ENCODE results near the gene RNPS1.

The RNPS1 gene

DNA sequence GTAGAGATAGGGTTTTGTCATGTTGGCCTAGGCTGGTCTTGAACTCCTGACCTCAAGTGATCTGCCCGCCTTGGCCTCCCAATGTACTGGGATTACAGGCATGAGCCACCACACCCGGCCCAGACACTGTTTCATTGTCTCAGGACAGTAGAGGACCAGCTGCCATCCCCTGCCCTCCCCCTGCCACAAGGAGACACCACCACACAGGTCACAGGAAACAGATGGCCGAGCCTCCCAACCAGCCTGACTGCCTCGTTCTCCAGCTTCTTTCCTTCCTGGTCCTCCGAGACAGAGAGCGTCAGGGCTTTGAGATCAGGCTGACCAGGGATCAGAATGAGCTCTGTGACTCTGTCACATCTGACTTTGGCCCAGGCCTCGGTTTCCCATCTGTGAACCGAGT, 20.8 kb upstream of the RNPS1 start:
- H3K4me3 ChIP-seq (ENCODE audit: low read depth, low read length): no peak overlapping the region
- DNase-seq: no peak
- no peaks in the 10 kb centered on the region for H3K9me3 ChIP-seq
- H3K27me3 ChIP-seq: no peaks in the 10 kb centered on the region
- H3K4me1 ChIP-seq: no peaks in the 10 kb centered on the region
- H3K36me3 ChIP-seq: peaks cover 71% of the 10 kb centered on the region
- TF ChIP-seq, protein P1, sequence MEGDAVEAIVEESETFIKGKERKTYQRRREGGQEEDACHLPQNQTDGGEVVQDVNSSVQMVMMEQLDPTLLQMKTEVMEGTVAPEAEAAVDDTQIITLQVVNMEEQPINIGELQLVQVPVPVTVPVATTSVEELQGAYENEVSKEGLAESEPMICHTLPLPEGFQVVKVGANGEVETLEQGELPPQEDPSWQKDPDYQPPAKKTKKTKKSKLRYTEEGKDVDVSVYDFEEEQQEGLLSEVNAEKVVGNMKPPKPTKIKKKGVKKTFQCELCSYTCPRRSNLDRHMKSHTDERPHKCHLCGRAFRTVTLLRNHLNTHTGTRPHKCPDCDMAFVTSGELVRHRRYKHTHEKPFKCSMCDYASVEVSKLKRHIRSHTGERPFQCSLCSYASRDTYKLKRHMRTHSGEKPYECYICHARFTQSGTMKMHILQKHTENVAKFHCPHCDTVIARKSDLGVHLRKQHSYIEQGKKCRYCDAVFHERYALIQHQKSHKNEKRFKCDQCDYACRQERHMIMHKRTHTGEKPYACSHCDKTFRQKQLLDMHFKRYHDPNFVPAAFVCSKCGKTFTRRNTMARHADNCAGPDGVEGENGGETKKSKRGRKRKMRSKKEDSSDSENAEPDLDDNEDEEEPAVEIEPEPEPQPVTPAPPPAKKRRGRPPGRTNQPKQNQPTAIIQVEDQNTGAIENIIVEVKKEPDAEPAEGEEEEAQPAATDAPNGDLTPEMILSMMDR (IDR thresholded peaks at IDR 0.05; ENCODE audit: low read depth, low read length): no peak

DNA sequence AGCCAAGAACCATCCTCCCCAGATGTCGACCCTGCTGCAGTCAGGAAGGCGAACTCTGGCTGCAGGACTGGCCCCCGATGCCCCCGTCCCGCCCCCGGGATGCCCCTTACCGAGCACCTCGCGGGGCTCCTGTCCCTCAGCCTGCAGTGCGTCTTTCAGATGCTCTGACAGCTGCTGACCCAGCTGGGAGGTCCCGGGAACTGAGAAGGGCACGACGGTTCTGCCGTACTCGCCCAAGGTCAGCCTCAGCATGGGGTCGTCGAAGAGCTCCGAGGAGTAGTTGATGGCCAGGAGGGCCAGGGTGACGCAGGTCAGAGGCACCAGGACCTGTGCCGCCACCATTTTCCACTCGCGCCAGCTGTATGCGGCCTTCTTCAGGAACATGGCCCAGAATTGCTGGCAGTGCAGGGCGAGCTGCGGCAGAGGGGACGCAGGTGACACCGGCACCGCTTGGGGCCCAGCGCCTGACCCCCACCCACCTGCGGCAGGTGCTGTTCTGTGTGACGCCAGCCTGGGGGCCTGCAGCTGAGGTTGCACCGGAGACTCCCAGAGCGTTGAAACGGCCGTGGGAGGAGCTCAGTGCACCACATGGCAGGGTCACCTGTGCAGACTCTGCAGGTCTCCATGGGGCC, 20.1 kb upstream of the RNPS1 start:
- DNase-seq: no peak
- H3K9me3 ChIP-seq: no peaks in the 10 kb centered on the region
- peaks cover 78% of the 10 kb centered on the region for H3K36me3 ChIP-seq
- H3K27me3 ChIP-seq: no peaks in the 10 kb centered on the region
- no peak overlapping the region for H3K4me3 ChIP-seq (ENCODE audit: low read depth, low read length)
- no peaks in the 10 kb centered on the region for H3K4me1 ChIP-seq
- TF ChIP-seq, protein P1 (IDR thresholded peaks at IDR 0.05; ENCODE audit: low read depth, low read length): no peak

DNA sequence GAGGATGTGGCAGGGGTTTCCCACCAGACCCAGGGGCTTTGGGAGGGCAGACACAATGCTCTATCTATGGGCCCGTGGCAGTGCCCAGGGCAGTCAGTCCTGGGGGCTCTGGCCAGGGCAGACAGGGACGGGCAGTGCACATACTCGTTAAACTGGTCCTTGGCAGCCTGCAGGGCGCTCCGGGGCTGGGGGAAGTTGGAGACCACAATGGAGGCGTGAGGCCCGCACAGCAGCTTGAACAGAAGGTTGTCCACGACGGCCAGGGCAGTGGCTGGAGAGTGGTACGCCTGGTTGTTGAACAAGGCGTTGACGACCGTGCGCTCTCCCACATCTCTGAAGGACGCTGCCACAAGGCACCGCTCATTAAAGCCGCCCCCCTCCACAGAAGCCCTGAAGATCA, 18.6 kb upstream of the RNPS1 start:
- H3K36me3 ChIP-seq: peaks cover 73% of the 10 kb centered on the region
- no peaks in the 10 kb centered on the region for H3K9me3 ChIP-seq
- DNase-seq: no peak
- H3K4me1 ChIP-seq: no peaks in the 10 kb centered on the region
- TF ChIP-seq, protein P1 (IDR thresholded peaks at IDR 0.05; ENCODE audit: low read depth, low read length): no peak
- H3K4me3 ChIP-seq (ENCODE audit: low read depth, low read length): no peak overlapping the region
- no peaks in the 10 kb centered on the region for H3K27me3 ChIP-seq

DNA sequence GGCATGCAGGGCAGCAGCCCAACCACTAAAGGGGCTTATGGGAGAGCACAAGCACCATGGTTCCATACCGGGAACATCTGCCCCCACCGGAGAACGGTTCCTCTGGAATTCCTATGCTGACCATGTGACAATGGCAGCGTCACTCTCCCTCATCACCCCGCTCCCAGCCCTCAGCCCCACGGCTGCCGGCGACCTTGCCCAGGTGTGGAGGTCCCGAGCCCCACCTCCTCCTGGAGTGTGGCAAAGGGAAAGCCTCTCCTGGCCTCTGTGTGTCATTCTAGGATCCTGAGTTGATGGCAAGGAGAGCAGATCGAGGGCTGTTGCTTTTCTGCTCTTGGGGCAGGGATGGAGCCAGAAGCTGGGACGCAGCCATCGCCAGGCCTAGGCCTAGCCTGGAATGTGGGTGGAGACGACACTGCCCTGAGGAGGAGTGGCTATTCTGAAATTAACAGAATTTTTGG, 17.8 kb upstream of the RNPS1 start:
- TF ChIP-seq, protein P1 (IDR thresholded peaks at IDR 0.05; ENCODE audit: low read depth, low read length): no peak
- no peak for DNase-seq
- Histone ChIP-seq H3K9me3 (no peaks in the 10 kb centered on the region), H3K4me3 (ENCODE audit: low read depth, low read length) (no peak overlapping the region), H3K36me3 (peaks cover 70% of the 10 kb centered on the region), H3K4me1 (no peaks in the 10 kb centered on the region), H3K27me3 (no peaks in the 10 kb centered on the region)

DNA sequence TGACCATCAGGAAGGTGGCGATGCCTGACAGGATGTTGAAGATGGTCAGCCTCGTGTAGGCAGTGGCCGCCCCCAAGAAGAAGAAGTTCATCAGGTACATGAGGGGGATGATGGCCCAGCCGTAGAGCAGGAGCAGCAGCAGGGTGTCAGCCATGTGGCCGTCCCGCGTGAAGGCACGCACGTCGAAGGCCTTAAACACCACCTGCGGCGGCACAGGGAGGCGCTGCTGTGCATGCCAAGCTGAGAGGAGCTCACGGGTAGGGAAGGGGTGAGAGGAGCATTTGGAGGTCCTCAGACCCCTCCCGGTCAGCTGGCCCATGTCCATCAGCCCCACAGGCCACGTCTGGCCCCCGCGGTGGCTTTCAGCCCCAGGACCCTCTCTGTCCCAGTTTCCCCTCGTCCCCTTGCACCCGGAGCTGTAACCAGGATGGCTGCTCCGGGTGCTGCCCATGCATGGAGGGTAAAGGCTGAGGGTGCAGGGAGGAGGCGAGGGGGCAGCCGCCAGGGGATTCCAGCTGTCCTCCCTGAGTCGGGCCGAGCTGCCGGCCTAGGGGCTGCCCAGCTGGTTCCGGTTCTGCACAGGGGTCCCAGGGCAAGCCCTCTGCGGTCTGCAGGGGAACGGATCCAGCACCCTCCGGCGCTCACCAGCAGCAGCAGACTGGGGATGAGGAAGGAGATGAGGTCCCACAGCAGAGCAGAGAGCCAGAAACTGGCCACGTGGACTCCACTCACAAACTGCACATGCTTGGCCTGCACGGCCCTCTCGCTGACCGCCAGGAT, 17.1 kb upstream of the RNPS1 start:
- H3K9me3 ChIP-seq: no peaks in the 10 kb centered on the region
- no peak for DNase-seq
- TF ChIP-seq, protein P1 (IDR thresholded peaks at IDR 0.05; ENCODE audit: low read depth, low read length): no peak
- no peak overlapping the region for H3K4me3 ChIP-seq (ENCODE audit: low read depth, low read length)
- no peaks in the 10 kb centered on the region for H3K4me1 ChIP-seq
- no peaks in the 10 kb centered on the region for H3K27me3 ChIP-seq
- H3K36me3 ChIP-seq: peaks cover 69% of the 10 kb centered on the region
